Small intestine (tissue), 4 donors: Measurements from ENCODE around the gene CKB. TPM values are rescaled to one million over a fixed set of nuclear protein-coding genes. Genes with fewer than 3 reads are reported as not detected.

Source experiments
- polyA plus RNA-seq, 4 donors: library from polyadenylated mRNA; stranded (reverse) in 3 of 4; unstranded in 1 of 4; fragments of 200-250 nt in 3 of 4; fragments of 120-200 nt in 1 of 4; gene quantifications; one replicate each; pipeline versions ENCODE4 v1.2.1 to v1.2.3, GENCODE V29; 2013
- donor health status: healthy with polysubstance abuse.
- donor health status: Bipolar disorder and iron deficiency.
- donor health status: healthy.

The CKB gene
- polyA plus RNA-seq, 4 donors, result 36.7 to 315 (median 72.7) TPM

Other genes with a start within 250 kb of the CKB start
- gene EIF5, start 188.6 kb downstream of the CKB start, polyA plus RNA-seq, result 100 to 1,000 TPM in 2 of 4 donors, 10 to 100 TPM in 2; 80.5 to 218 (median 115) TPM
- gene MARK3, start 137.4 kb downstream of the CKB start, polyA plus RNA-seq, result 10 to 100 TPM; 37.7 to 67.8 (median 60.6) TPM
- 10 to 100 TPM in 1 of 4 donors, 1 to 10 TPM in 3; 4.9 to 16.5 (median 7.7) TPM for gene TRMT61A, start 6.4 kb upstream of the CKB start, polyA plus RNA-seq
- 10 to 100 TPM in 3 of 4 donors, 1 to 10 TPM in 1; 8.5 to 21.8 (median 12.6) TPM for gene BAG5, start 39.8 kb upstream of the CKB start, polyA plus RNA-seq
- 10 to 100 TPM; 33.0 to 68.7 (median 50.2) TPM for gene COA8, start 40.1 kb upstream of the CKB start, polyA plus RNA-seq
- 10 to 100 TPM; 45.9 to 74.4 (median 67.4) TPM for gene KLC1, start 106.4 kb upstream of the CKB start, polyA plus RNA-seq
- gene XRCC3, start 192.6 kb upstream of the CKB start, polyA plus RNA-seq, result 10 to 100 TPM in 2 of 4 donors, 1 to 10 TPM in 2; 2.7 to 14.0 (median 7.3) TPM
- 10 to 100 TPM; 40.0 to 53.6 (median 42.1) TPM for gene ZFYVE21, start 193.0 kb upstream of the CKB start, polyA plus RNA-seq